ENCODE measurements around the gene PPT2.

PPT2 gene

DNA sequence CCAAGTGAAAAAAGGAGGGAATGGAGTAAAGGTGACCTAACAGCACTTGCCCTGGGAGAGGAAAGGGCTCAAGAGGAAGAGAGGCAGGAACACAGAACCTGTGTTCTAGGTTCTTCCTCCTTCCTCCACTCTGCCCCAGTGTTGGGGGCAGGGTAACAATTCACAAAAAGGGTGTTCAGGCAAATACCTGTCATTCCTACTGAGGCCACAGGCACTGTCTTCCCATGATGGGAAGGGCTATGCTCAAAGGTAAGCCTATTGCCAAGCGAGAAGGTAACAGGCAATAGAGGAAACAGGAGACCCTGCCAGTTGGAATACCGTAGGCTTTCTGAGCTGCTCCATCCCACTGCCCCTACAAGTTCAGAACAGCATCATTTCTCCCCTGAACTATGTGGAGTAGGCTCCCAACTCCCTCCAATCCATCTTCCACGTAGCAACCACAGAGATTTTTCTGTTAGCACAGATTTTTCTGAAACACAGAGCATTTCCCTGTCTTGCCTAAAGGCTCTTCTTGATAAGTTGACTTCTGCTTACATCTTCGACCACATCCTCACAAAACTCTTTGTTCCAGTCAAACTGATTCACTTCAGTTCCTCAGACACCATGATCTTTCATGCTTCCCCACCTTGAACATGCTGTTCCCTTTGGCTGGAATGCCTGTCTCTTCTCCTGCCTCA is 19.2 kb downstream of the PPT2 start:
- Histone ChIP-seq H3K9me3 (ENCODE audit: low read length) (no peaks in the 10 kb centered on the region), H3K27me3 (ENCODE audit: control insufficient read depth in 1 of 2, insufficient read depth in 2 of 2, low read length in 2 of 2) (no peaks in the 10 kb centered on the region), H3K36me3 (ENCODE audit: insufficient read depth, low read length) (peaks cover 30% of the 10 kb centered on the region), H3K27ac (ENCODE audit: low read depth, low read length) (peak overlapping the region; percentile 17), H3K9ac (ENCODE audit: low read length) (no peak overlapping the region), H3K4me3 (ENCODE audit: low read depth in 1 of 2, low read length in 2 of 2) (no peak overlapping the region), H3K4me1 (ENCODE audit: insufficient read depth, low read length) (peaks cover 25% of the 10 kb centered on the region)

DNA sequence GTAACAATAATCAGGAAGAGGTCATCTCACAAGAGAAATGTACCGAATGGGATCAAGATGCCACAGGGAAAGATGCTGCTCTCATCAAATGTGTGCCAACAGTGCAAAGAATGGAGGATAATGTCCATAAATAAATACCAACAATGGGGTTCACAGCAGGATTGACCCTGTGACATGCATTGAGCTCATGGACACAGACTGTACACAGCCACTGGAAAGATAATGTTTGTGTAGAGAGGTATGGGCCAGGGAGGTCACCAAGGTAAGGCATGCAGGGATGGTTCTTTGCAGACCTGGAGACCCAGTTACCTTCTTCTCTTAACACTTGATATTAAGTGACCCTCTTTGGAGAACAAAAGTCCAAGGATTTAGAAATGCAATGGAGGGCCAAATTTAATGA is 20.5 kb downstream of the PPT2 start:
- Histone ChIP-seq H3K4me1 (ENCODE audit: insufficient read depth, low read length) (peaks cover 33% of the 10 kb centered on the region), H3K9me3 (ENCODE audit: low read length) (no peaks in the 10 kb centered on the region), H3K9ac (ENCODE audit: low read length) (no peak overlapping the region), H3K4me3 (ENCODE audit: low read depth in 1 of 2, low read length in 2 of 2) (peak overlapping the region in 1 of 2 donors; percentile 68), H3K36me3 (ENCODE audit: insufficient read depth, low read length) (peaks cover 23% of the 10 kb centered on the region), H3K27ac (ENCODE audit: low read depth, low read length) (no peak overlapping the region), H3K27me3 (ENCODE audit: control insufficient read depth in 1 of 2, insufficient read depth in 2 of 2, low read length in 2 of 2) (no peaks in the 10 kb centered on the region)

DNA sequence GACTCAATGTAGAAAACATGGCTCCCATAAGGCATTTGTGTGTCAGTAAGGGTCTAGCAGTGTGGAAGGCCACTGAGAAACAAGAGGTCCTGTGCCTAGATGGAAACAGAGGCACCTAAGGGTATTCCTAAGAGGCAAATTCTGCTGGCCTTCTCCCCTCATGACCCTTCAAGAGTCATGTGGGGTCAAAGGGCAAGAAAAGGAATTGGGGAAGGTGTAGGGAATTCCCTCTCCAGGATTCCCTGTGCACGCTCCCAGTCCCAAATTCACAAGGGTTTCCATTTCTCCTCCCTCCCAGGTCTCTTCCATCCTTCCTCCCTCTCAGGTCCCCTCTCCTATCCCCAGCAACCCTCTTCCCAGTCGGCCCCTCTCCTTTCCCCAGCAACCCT is 21.4 kb downstream of the PPT2 start:
- peak overlapping the region; percentile 100 for H3K27ac ChIP-seq (ENCODE audit: low read depth, low read length)

DNA sequence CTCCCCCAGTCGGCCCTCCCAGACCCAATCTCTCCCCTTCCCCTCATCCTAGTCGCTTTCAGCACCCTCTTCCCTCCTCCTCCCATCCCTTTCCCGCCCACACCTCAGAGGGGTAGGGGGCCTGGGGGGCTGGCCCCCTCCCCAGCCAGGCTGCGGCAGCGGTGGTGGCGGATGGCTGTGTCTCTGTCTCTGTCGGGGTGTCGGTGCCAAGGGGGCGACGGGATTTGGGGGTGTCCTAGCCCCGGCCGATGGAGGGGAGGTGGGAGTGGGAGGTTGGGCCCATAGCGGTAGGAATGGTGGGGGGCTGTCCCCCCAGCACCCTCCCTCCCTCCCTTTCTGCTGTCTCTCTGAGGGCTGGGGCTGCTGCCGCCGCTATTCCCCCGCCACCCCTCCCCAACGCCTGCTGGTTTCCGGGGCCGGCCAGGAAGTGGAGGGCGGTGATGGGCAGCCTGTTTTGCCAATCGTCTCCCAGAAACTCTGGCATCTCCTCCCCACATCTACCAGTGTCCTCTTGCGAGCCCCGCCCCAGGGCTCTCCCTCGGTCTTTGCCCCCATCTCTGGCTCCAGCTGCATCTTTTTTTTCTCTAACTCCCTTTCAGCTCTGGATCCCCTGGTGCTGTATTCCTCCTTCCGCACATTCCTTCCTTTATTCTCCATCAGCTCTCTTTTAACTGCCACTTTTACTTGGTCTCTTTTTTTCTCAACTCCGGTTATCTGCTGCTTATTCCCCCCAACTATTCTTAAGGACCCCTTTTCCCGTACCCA is 22.0 kb downstream of the PPT2 start, which contains the start of gene AGPAT1:
Gene AGPAT1, minus strand, starts transcription at position 374 of the 765 bp plus-strand sequence. CDS start 4,588 bp downstream, outside the sequence.
- Histone ChIP-seq H3K36me3 (ENCODE audit: insufficient read depth, low read length) (peaks cover 23% of the 10 kb centered on the region), H3K4me1 (ENCODE audit: insufficient read depth, low read length) (peaks cover 42% of the 10 kb centered on the region), H3K27me3 (ENCODE audit: control insufficient read depth in 1 of 2, insufficient read depth in 2 of 2, low read length in 2 of 2) (no peaks in the 10 kb centered on the region), H3K9me3 (ENCODE audit: low read length) (no peaks in the 10 kb centered on the region), H3K4me3 (ENCODE audit: low read depth in 1 of 2, low read length in 2 of 2) (peak within 1 kb of the TSS; percentile 68 to 73), H3K27ac (ENCODE audit: low read depth, low read length) (peak within 1 kb of the TSS; percentile 100), H3K9ac (ENCODE audit: low read length) (peak within 1 kb of the TSS; percentile 97)

More for the DNA sequence above, 21.4 kb downstream of the PPT2 start:
- no peaks in the 10 kb centered on the region for H3K9me3 ChIP-seq (ENCODE audit: low read length)
- H3K9ac ChIP-seq (ENCODE audit: low read length) = peak overlapping the region; percentile 97
- H3K4me3 ChIP-seq (ENCODE audit: low read depth in 1 of 2, low read length in 2 of 2) = peak overlapping the region; percentile 39 to 68
- peaks cover 39% of the 10 kb centered on the region for H3K4me1 ChIP-seq (ENCODE audit: insufficient read depth, low read length)
- H3K27me3 ChIP-seq (ENCODE audit: control insufficient read depth in 1 of 2, insufficient read depth in 2 of 2, low read length in 2 of 2) = no peaks in the 10 kb centered on the region
- peaks cover 23% of the 10 kb centered on the region for H3K36me3 ChIP-seq (ENCODE audit: insufficient read depth, low read length)

DNA sequence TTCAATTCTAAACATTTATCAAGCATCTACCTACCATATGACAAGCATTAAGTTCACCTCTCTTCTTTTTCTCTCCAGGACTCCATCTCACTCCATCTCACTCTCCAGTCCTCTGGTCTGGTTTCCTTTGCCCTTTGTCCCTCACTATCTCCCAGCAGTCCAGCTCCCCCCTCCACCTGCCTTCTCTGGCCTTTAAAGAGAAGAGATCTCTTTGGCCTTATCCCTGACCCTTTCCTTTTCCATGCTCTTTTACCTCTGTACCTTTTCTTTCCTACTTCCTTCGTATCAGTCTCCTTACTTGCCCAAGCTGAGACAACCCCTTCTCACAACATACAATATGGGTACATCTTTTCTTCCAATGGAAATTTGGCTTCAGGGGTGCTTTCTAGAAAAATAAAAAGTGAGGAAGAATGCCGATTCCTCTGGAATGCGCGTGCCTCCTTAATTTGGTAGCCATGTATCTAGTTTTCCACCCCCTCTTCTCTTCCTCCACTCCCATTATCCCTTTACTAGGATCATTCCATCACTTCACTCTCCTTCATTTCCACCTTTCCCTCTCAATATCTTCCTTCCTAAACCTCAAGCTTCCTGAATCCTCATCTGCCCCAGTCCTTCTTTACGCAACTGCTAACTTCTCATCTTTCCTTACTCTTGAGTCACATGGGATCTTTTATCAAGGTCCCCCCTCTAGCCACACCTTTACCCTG is 22.7 kb downstream of the PPT2 start:
- peak overlapping the region; percentile 68 to 73 for H3K4me3 ChIP-seq (ENCODE audit: low read depth in 1 of 2, low read length in 2 of 2)
- H3K27ac ChIP-seq (ENCODE audit: low read depth, low read length) = peak overlapping the region; percentile 100
- H3K27me3 ChIP-seq (ENCODE audit: control insufficient read depth in 1 of 2, insufficient read depth in 2 of 2, low read length in 2 of 2) = no peaks in the 10 kb centered on the region
- peak overlapping the region; percentile 55 for H3K9ac ChIP-seq (ENCODE audit: low read length)
- no peaks in the 10 kb centered on the region for H3K9me3 ChIP-seq (ENCODE audit: low read length)
- peaks cover 47% of the 10 kb centered on the region for H3K4me1 ChIP-seq (ENCODE audit: insufficient read depth, low read length)
- H3K36me3 ChIP-seq (ENCODE audit: insufficient read depth, low read length) = peaks cover 25% of the 10 kb centered on the region

DNA sequence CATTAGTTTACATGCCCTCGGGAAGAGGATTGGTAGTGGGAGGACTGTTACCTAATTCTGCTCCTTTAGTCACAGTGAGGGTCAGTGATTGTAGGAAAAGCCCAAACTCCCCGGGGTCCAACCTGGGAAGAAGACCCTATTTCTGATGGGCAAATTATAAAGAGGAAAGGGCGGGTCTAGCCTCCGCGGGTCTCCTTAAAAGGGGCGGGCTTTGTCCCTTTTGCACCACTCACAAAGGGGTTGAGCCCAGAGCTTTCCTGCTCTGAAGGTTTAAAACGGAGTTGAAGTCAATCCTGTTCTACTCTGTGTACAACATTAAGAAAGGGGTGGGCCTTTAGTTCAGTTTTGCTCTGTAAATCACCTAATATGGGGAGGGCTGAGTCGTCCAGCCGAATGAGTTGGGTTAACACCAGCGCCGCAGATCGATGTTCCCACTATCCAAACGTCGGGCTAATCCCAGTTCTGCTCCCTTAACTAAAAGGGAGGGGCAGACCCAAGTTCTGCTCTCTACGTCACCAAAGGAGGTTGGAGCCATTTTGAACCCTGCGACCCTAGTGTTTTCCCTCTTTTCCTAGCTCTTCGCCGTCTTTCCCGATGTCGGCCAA is 23.3 kb downstream of the PPT2 start:
- Histone ChIP-seq H3K36me3 (ENCODE audit: insufficient read depth, low read length) (peaks cover 26% of the 10 kb centered on the region), H3K27me3 (ENCODE audit: control insufficient read depth in 1 of 2, insufficient read depth in 2 of 2, low read length in 2 of 2) (no peaks in the 10 kb centered on the region), H3K4me1 (ENCODE audit: insufficient read depth, low read length) (peaks cover 47% of the 10 kb centered on the region), H3K9me3 (ENCODE audit: low read length) (no peaks in the 10 kb centered on the region), H3K9ac (ENCODE audit: low read length) (peak overlapping the region; percentile 55), H3K4me3 (ENCODE audit: low read depth in 1 of 2, low read length in 2 of 2) (peak overlapping the region; percentile 68 to 73), H3K27ac (ENCODE audit: low read depth, low read length) (peak overlapping the region; percentile 100)

DNA sequence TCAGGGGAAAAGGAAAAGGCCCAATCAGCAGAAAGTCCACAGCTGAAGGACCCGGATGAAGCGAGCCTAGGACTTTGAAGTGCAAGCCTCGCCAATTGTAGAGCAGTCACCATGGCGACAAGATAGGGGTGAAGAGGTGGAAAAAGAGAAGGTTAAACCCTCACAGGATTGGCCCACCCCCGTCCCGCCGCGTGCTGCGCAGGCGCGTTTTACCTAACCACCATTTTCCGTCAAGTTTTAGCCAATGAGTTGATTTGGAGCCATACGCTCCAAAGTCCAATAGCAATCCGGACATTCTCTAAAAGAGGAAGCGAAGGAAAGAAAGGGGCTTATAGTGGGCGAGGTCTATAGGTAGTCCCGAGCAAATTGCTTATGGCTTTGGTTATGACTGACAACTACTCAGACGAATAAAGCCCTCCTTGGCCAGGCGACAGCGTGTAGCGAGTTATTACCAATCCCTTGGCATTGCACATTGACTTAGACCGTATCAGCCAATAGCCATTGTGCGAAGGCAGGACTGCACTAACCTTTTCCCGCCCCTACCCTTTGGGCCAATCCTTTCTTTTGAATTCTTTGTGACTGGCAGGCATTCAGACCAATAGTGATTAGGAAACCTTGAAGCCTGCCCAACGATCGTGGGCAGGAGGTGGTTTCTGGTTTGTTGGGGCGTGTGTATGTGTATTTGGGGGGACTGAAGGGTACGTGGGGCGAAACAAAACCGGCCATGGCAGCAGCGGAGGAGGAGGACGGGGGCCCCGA is 24.0 kb downstream of the PPT2 start, which contains the start of gene RNF5:
Gene RNF5, plus strand, starts transcription at position 618 of the 759 bp plus-strand sequence. Its CDS starts 107 bp downstream, at position 725.
- peaks cover 47% of the 10 kb centered on the region for H3K4me1 ChIP-seq (ENCODE audit: insufficient read depth, low read length)
- no peaks in the 10 kb centered on the region for H3K9me3 ChIP-seq (ENCODE audit: low read length)
- peak within 1 kb of the TSS; percentile 68 to 86 for H3K4me3 ChIP-seq (ENCODE audit: low read depth in 1 of 2, low read length in 2 of 2)
- H3K36me3 ChIP-seq (ENCODE audit: insufficient read depth, low read length) = peaks cover 32% of the 10 kb centered on the region
- peak within 1 kb of the TSS; percentile 100 for H3K27ac ChIP-seq (ENCODE audit: low read depth, low read length)
- no peaks in the 10 kb centered on the region for H3K27me3 ChIP-seq (ENCODE audit: control insufficient read depth in 1 of 2, insufficient read depth in 2 of 2, low read length in 2 of 2)
- H3K9ac ChIP-seq (ENCODE audit: low read length) = peak within 1 kb of the TSS; percentile 73

DNA sequence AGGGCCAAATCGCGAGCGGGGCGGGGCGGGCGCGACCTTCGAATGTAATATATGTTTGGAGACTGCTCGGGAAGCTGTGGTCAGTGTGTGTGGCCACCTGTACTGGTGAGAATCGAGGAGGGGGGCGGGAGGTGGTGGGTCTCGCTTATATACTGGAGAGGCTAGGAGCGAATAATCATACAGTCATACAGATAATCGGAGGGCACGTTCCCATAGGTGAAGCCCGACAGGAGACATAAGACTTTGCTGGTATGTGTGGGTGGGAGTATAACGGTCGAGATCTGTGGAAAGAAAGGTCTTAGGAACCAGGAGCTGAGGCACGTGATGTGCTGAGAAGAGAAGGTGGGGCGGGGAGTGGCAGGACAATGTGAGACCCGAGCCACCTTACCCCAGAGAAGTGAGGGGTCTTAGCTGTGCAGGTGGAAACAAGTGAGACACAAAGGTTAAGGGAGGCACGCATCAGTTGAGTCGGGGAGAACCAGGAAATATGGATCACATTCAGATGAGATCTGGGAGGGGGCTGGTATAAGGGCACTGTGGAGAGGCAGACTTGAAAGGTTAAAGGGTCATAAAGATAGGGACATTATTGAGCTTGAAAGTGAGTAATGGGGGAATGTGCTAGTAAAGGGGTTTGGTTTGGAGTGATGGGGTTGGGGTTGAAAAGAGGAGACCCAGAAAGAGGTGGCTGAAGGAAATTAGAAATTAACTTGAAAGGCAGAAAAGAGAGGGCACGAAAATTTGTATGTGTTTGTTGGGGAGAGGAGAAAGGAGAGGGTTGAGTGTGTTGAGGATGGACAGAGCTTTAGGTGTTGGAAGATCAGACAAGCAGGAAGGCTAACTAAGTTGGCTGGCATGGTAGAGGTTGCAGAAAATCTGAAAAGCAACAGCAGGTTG is 24.9 kb downstream of the PPT2 start:
- Histone ChIP-seq H3K4me1 (ENCODE audit: insufficient read depth, low read length) (peaks cover 47% of the 10 kb centered on the region), H3K9me3 (ENCODE audit: low read length) (no peaks in the 10 kb centered on the region), H3K36me3 (ENCODE audit: insufficient read depth, low read length) (peaks cover 40% of the 10 kb centered on the region), H3K4me3 (ENCODE audit: low read depth in 1 of 2, low read length in 2 of 2) (peak overlapping the region; percentile 68 to 86), H3K27ac (ENCODE audit: low read depth, low read length) (peak overlapping the region; percentile 100), H3K9ac (ENCODE audit: low read length) (peak overlapping the region; percentile 73), H3K27me3 (ENCODE audit: control insufficient read depth in 1 of 2, insufficient read depth in 2 of 2, low read length in 2 of 2) (no peaks in the 10 kb centered on the region)

DNA sequence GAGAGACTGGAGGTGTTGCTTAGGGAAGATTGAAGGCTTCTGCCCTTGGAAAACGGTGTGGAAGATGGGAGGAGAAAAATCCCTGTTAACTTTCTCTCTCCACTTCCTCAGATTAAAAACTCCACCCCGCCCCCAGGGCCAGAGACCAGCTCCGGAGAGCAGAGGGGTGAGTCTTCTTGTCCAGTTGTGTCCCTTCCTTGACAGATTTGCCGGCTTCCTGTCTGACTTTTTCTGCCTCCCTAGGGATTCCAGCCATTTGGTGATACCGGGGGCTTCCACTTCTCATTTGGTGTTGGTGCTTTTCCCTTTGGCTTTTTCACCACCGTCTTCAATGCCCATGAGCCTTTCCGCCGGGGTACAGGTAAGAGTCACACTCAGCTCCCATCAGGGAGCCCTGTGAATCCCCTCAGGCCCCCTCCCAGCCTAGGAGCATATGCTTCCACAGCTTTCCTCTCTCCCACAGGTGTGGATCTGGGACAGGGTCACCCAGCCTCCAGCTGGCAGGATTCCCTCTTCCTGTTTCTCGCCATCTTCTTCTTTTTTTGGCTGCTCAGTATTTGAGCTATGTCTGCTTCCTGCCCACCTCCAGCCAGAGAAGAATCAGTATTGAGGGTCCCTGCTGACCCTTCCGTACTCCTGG is 25.9 kb downstream of the PPT2 start:
- Histone ChIP-seq H3K36me3 (ENCODE audit: insufficient read depth, low read length) (peaks cover 40% of the 10 kb centered on the region), H3K9ac (ENCODE audit: low read length) (no peak overlapping the region), H3K4me1 (ENCODE audit: insufficient read depth, low read length) (peaks cover 37% of the 10 kb centered on the region), H3K27ac (ENCODE audit: low read depth, low read length) (no peak overlapping the region), H3K27me3 (ENCODE audit: control insufficient read depth in 1 of 2, insufficient read depth in 2 of 2, low read length in 2 of 2) (no peaks in the 10 kb centered on the region), H3K4me3 (ENCODE audit: low read depth in 1 of 2, low read length in 2 of 2) (no peak overlapping the region), H3K9me3 (ENCODE audit: low read length) (no peaks in the 10 kb centered on the region)
